HCT116 (cell line): Measurements from ENCODE around the gene CACNG1.

Experiments
- CEBPB ChIP-seq: IDR thresholded peaks from 2 replicates; pipeline ENCODE4 v1.6.1; 2012; ENCODE audit warnings: low read depth
- CTCF ChIP-seq, 3 experiments: fragments of 200-600 bp in 1 of 3; sonication (generic) in 1 of 3; IDR thresholded peaks in 2 of 3; conservative IDR thresholded peaks in 1 of 3; 2 replicates each; pipeline ENCODE4 v1.5.1; 2012 to 2017; ENCODE audit warnings: low read depth in 2 of 3, low read length in 2 of 3, antibody characterized with exemption in 1 of 3, borderline replicate concordance in 1 of 3, control low read depth in 1 of 3, mild to moderate bottlenecking in 1 of 3, mixed read lengths in 1 of 3, mixed run types in 1 of 3, moderate library complexity in 1 of 3; ENCODE audit not compliant: insufficient read depth in 1 of 3
- EZH2 ChIP-seq: fragments of 200-600 bp; sonication (generic); IDR thresholded peaks from 2 replicates; pipeline ENCODE4 v1.6.1; 2017; ENCODE audit warnings: antibody characterized with exemption, mixed run types
- EZH2phosphoT487 ChIP-seq: fragments of 200-600 bp; IDR thresholded peaks from 2 replicates; pipeline ENCODE4 v1.6.1; 2018; ENCODE audit warnings: antibody characterized with exemption, borderline replicate concordance
- FOSL1 ChIP-seq: IDR thresholded peaks from 2 replicates; pipeline ENCODE4 v1.6.1; 2012; ENCODE audit warnings: low read depth
- JUND ChIP-seq: IDR thresholded peaks from 2 replicates; pipeline ENCODE4 v1.6.1; 2012
- MAX ChIP-seq: IDR thresholded peaks from 2 replicates; pipeline ENCODE4 v1.6.1; 2012
- POLR2A ChIP-seq: IDR thresholded peaks from 2 replicates; pipeline ENCODE4 v1.7.0; 2011; ENCODE audit warnings: borderline replicate concordance; ENCODE audit not compliant: insufficient read depth, insufficient read length; ENCODE audit errors: extremely low read depth
- POLR2AphosphoS5 ChIP-seq: IDR thresholded peaks from 2 replicates; pipeline ENCODE4 v1.6.1; 2011; ENCODE audit warnings: mild to moderate bottlenecking, low read depth, low read length, moderate library complexity
- RAD21 ChIP-seq: IDR thresholded peaks from 2 replicates; pipeline ENCODE4 v1.6.1; 2012; ENCODE audit warnings: low read depth, mild to moderate bottlenecking
- YY1 ChIP-seq: IDR thresholded peaks from 2 replicates; pipeline ENCODE4 v1.6.1; 2011; ENCODE audit warnings: low read length, low read depth, moderate library complexity, mild to moderate bottlenecking; ENCODE audit not compliant: insufficient replicate concordance; ENCODE audit errors: extremely low read depth
- ZFX ChIP-seq: fragments of 450-650 bp; IDR thresholded peaks from 2 replicates; pipeline ENCODE4 v1.6.1; 2017
- ZNF274 ChIP-seq: fragments of 200-500 bp; sonication (Bioruptor generic); IDR thresholded peaks from 2 replicates; pipeline ENCODE4 v1.6.1; 2014; ENCODE audit warnings: mild to moderate bottlenecking, low read depth, low read length, inconsistent platforms

- TF ChIP-seq ZNF274 (no peak), CTCF (IDR thresholded peaks at IDR 0.05 in 2 of 3, conservative IDR thresholded peaks at IDR 0.05 in 1 of 3; ENCODE audit: borderline replicate concordance in 1 of 3, insufficient read depth in 1 of 3, low read depth in 2 of 3, low read length in 2 of 3) (no peak), JUND (no peak), POLR2A (no peak), FOSL1 (no peak), EZH2 (no peak), YY1 (no peak), ZFX (no peak), POLR2AphosphoS5 (no peak), RAD21 (no peak), MAX (no peak), CEBPB (no peak), EZH2phosphoT487 (no peak)
Observed at GRCh38 chr17:67017910-67018309, 26.4 kb upstream of the CACNG1 start.
